ENCODE results near the gene DELE1. TPM values are rescaled to one million over a fixed set of nuclear protein-coding genes. Genes with fewer than 3 reads are reported as not detected.

Gene DELE1
- total and polyA plus RNA-seq, 4 donors: 23.2 to 49.0 (median 40.3) TPM

- Histone ChIP-seq H3K27me3 (ENCODE audit: control insufficient read depth in 4 of 4, insufficient read depth in 4 of 4, low read length in 3 of 4) (no peaks in the 10 kb centered on the region), H3K4me1 (ENCODE audit: control insufficient read depth in 4 of 4, insufficient read depth in 4 of 4, low read length in 3 of 4) (peaks cover 0 to 9% (median 0%) of the 10 kb centered on the region in 4 donors), H3K36me3 (ENCODE audit: control insufficient read depth in 4 of 4, insufficient read depth in 3 of 4, low read depth in 1 of 4, low read length in 3 of 4) (no peaks in the 10 kb centered on the region), H3K4me3 (ENCODE audit: low read depth in 1 of 3, low read length in 3 of 3) (peak overlapping the region in 1 of 3 donors; percentile 1), H3K27ac (ENCODE audit: low read depth in 1 of 2, low read length in 2 of 2) (no peak overlapping the region), H3K9ac (ENCODE audit: low read depth in 1 of 2, low read length in 2 of 2) (no peak overlapping the region), H3K9me3 (ENCODE audit: control insufficient read depth in 4 of 4, low read length in 3 of 4) (no peaks in the 10 kb centered on the region)
- DNase-seq (ENCODE audit: low spot score): no peak
- 74% methylated on average over 16 of the region's 16 CpGs for WGBS
- TF ChIP-seq RAD21 (IDR thresholded peaks at IDR 0.05) (no peak), REST (IDR thresholded peaks at IDR 0.05) (no peak), HNF4G (IDR thresholded peaks at IDR 0.05) (no peak), EGR1 (IDR thresholded peaks at IDR 0.05; ENCODE audit: low read depth in 2 of 2) (no peak), SP1 (IDR thresholded peaks at IDR 0.05) (no peak), TAF1 (conservative IDR thresholded peaks at IDR 0.05) (no peak), FOXA1 (IDR thresholded peaks at IDR 0.05) (no peak), CTCF (IDR thresholded peaks at IDR 0.05; ENCODE audit: low read depth, low read length, missing input control) (no peak), RXRA (IDR thresholded peaks at IDR 0.05) (no peak), JUND (IDR thresholded peaks at IDR 0.05) (no peak), MAX (IDR thresholded peaks at IDR 0.05) (no peak), YY1 (IDR thresholded peaks at IDR 0.05) (no peak), GABPA (IDR thresholded peaks at IDR 0.05 in 1 of 2, conservative IDR thresholded peaks at IDR 0.05 in 1 of 2) (no peak), FOXA2 (IDR thresholded peaks at IDR 0.05) (no peak), HNF4A (conservative IDR thresholded peaks at IDR 0.05) (no peak), ATF3 (IDR thresholded peaks at IDR 0.05) (no peak), ZBTB33 (IDR thresholded peaks at IDR 0.05) (no peak), NR2F2 (IDR thresholded peaks at IDR 0.05) (no peak)
Measured at GRCh38 chr5:141957367-141957996, 33.8 kb downstream of the DELE1 start.

Measured in liver (tissue), 9 donors.